NB4 (cell line): ENCODE data around the gene MRPL2.

ENCODE experiments used
- POLR2A ChIP-seq: IDR thresholded peaks from 2 replicates; pipeline ENCODE4 v1.6.1; 2011; ENCODE audit warnings: mild to moderate bottlenecking; ENCODE audit not compliant: insufficient read length; ENCODE audit errors: extremely low read depth
- TF ChIP-seq, protein P1 (sequence below): IDR thresholded peaks from 2 replicates; pipeline ENCODE4 v1.6.1; 2011; ENCODE audit warnings: low read depth, low read length
- TF ChIP-seq, protein P2 (sequence below): IDR thresholded peaks from one replicate; pipeline ENCODE4 v1.5.1; 2012; ENCODE audit warnings: low read depth, low read length

DNA sequence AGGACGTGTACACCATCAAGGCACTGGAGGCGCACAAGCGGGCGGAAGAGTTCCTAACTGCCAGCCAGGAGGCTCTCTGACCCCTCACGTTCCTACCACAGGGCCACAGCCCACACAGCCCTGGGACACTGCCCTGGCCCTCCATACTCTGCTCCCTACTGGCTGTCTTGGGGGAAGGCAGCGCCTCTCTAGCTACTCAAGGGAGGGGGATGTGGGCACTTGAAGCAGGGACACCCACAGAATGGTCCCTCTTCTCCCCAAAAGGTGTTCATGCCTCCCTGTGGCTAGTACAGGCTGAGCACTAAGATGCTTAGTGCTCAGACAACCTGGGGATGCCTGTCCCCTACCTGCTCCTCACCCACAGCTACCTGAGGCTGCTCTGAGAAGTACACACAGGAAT lies 48.0 kb downstream of the MRPL2 start:
- TF ChIP-seq POLR2A = no peak
- TF ChIP-seq, protein P1, sequence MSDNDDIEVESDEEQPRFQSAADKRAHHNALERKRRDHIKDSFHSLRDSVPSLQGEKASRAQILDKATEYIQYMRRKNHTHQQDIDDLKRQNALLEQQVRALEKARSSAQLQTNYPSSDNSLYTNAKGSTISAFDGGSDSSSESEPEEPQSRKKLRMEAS = no peak
- TF ChIP-seq, protein P2, sequence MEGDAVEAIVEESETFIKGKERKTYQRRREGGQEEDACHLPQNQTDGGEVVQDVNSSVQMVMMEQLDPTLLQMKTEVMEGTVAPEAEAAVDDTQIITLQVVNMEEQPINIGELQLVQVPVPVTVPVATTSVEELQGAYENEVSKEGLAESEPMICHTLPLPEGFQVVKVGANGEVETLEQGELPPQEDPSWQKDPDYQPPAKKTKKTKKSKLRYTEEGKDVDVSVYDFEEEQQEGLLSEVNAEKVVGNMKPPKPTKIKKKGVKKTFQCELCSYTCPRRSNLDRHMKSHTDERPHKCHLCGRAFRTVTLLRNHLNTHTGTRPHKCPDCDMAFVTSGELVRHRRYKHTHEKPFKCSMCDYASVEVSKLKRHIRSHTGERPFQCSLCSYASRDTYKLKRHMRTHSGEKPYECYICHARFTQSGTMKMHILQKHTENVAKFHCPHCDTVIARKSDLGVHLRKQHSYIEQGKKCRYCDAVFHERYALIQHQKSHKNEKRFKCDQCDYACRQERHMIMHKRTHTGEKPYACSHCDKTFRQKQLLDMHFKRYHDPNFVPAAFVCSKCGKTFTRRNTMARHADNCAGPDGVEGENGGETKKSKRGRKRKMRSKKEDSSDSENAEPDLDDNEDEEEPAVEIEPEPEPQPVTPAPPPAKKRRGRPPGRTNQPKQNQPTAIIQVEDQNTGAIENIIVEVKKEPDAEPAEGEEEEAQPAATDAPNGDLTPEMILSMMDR = no peak
